Activated CD8-positive, alpha-beta T cell treated with anti-CD3 and anti-CD28 coated beads, Interleukin-2, amount 10 ng/mL, durations not matched to agents 7 days and 5 days (primary cell): ENCODE measurements around the gene UBALD2. TPM values are rescaled to one million over a fixed set of nuclear protein-coding genes. Genes with fewer than 3 reads are reported as not detected.

Experiments used
- ATAC-seq: fragments of 150-1000 bp; cut with Tn5 transposase; one replicate; pipeline ENCODE4 v1.10.0; 2021; ENCODE audit warnings: moderate library complexity
- CTCF ChIA-PET: fragments of 350-600 bp; sonication (Branson Sonifier 250); formaldehyde crosslinking; loops from one replicate; lab custom pipeline; 2021; ENCODE audit warnings: antibody characterized with exemption; lab: Charles Lee
- POLR2A ChIA-PET: fragments of 350-600 bp; sonication (Branson Sonifier 250); formaldehyde crosslinking; loops from one replicate; lab custom pipeline; 2021; ENCODE audit warnings: antibody characterized with exemption; lab: Charles Lee
- DNase-seq: peaks from one replicate; pipeline ENCODE4 v3.0.0-alpha.2; 2020
- H3K27ac Mint-ChIP-seq: one replicate; pipeline ENCODE4 v1.8.0; 2021; ENCODE audit warnings: mild to moderate bottlenecking, mixed read lengths
- H3K27me3 Mint-ChIP-seq: one replicate; pipeline ENCODE4 v1.8.0; 2021; ENCODE audit warnings: low read depth, mixed read lengths
- H3K36me3 Mint-ChIP-seq: one replicate; pipeline ENCODE4 v1.8.0; 2021; ENCODE audit warnings: low read depth, mixed read lengths
- H3K4me1 Mint-ChIP-seq: one replicate; pipeline ENCODE4 v1.8.0; 2021; ENCODE audit warnings: low read depth, mixed read lengths
- H3K4me3 Mint-ChIP-seq: one replicate; pipeline ENCODE4 v1.8.0; 2021; ENCODE audit warnings: mild to moderate bottlenecking, mixed read lengths
- H3K9me3 Mint-ChIP-seq: one replicate; pipeline ENCODE4 v1.8.0; 2022; ENCODE audit warnings: mixed read lengths; ENCODE audit not compliant: insufficient read depth
- total RNA-seq, 2 experiments: library from RNA; stranded (reverse); gene quantifications; one replicate each; pipeline ENCODE4 v1.2.3, GENCODE V29; 2021

Gene UBALD2
- total RNA-seq, 2 experiments from 2014 or later = 318 to 359 TPM

GRCh38 chr17:76278952-76279741, 14.0 kb downstream of the UBALD2 start:
- POLR2A ChIA-PET = interaction anchor here (0.5 to 3.2 kb wide), 14 partner anchors 7 to 265 kb away, joined by 3 to 22 read pairs (median 4); no protein-coding TSS in a partner anchor
- H3K9me3 Mint-ChIP-seq = no peaks in the 10 kb centered on the region
- peak overlapping the region; percentile 61 for H3K27ac Mint-ChIP-seq
- H3K36me3 Mint-ChIP-seq = no peaks in the 10 kb centered on the region
- ATAC-seq = peak; percentile 82
- CTCF ChIA-PET = interaction anchor here (0.5 to 5.9 kb wide), 77 partner anchors 8 to 401 kb away, joined by 3 to 222 read pairs (median 5); partner anchors contain the start of genes CDK3, EXOC7, FOXJ1 and UBALD2
- H3K27me3 Mint-ChIP-seq = no peaks in the 10 kb centered on the region
- H3K4me3 Mint-ChIP-seq = no peak overlapping the region
- peak; percentile 89 for DNase-seq
- H3K4me1 Mint-ChIP-seq = peaks cover 23% of the 10 kb centered on the region

GRCh38 chr17:76279742-76280287, 14.7 kb downstream of the UBALD2 start:
- H3K9me3 Mint-ChIP-seq = no peaks in the 10 kb centered on the region
- H3K4me1 Mint-ChIP-seq = peaks cover 17% of the 10 kb centered on the region
- H3K27ac Mint-ChIP-seq = peak overlapping the region; percentile 61
- DNase-seq (no peak), ATAC-seq (no peak)
- ChIA-PET POLR2A (interaction anchor here (0.5 to 3.2 kb wide), 13 partner anchors 8 to 266 kb away, joined by 3 to 22 read pairs (median 4); no protein-coding TSS in a partner anchor), CTCF (interaction anchor here (0.5 to 5.9 kb wide), 75 partner anchors 8 to 402 kb away, joined by 3 to 222 read pairs (median 5); partner anchors contain the start of genes CDK3, EXOC7, FOXJ1 and UBALD2)
- no peaks in the 10 kb centered on the region for H3K27me3 Mint-ChIP-seq
- H3K36me3 Mint-ChIP-seq = no peaks in the 10 kb centered on the region
- no peak overlapping the region for H3K4me3 Mint-ChIP-seq

DNA sequence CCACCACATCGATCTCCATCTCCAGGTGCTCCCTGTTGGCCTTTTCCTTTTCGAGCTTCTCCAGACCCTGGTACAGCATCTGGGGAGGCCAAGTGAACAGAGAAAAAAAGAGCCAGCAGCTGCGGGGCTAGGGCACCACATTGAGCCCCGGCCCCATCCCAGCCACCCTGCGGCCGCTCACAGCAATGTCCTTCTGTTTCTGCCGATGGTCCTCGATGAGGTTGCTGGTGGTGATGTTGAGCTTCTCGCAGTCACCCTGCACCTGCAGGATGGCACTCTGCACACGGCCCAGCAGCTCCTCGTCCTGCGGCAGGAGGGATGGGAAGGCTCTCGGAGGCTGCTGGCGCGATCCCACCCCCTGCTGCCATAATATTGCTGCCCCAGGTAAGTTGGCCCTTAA, 15.5 kb downstream of the UBALD2 start:
- ATAC-seq (no peak), DNase-seq (no peak)
- ChIA-PET CTCF (interaction anchor here (1.0 to 5.9 kb wide), 16 partner anchors 13 to 280 kb away, joined by 3 to 222 read pairs (median 14); partner anchors contain the start of genes CDK3, EXOC7 and UBALD2), POLR2A (interaction anchor here (0.7 to 3.2 kb wide), 5 partner anchors 9 to 160 kb away, joined by 3 to 22 read pairs (median 4); no protein-coding TSS in a partner anchor)
- no peaks in the 10 kb centered on the region for H3K27me3 Mint-ChIP-seq
- no peaks in the 10 kb centered on the region for H3K9me3 Mint-ChIP-seq
- H3K36me3 Mint-ChIP-seq = no peaks in the 10 kb centered on the region
- no peak overlapping the region for H3K4me3 Mint-ChIP-seq
- H3K27ac Mint-ChIP-seq = peak overlapping the region; percentile 34
- peaks cover 12% of the 10 kb centered on the region for H3K4me1 Mint-ChIP-seq

DNA sequence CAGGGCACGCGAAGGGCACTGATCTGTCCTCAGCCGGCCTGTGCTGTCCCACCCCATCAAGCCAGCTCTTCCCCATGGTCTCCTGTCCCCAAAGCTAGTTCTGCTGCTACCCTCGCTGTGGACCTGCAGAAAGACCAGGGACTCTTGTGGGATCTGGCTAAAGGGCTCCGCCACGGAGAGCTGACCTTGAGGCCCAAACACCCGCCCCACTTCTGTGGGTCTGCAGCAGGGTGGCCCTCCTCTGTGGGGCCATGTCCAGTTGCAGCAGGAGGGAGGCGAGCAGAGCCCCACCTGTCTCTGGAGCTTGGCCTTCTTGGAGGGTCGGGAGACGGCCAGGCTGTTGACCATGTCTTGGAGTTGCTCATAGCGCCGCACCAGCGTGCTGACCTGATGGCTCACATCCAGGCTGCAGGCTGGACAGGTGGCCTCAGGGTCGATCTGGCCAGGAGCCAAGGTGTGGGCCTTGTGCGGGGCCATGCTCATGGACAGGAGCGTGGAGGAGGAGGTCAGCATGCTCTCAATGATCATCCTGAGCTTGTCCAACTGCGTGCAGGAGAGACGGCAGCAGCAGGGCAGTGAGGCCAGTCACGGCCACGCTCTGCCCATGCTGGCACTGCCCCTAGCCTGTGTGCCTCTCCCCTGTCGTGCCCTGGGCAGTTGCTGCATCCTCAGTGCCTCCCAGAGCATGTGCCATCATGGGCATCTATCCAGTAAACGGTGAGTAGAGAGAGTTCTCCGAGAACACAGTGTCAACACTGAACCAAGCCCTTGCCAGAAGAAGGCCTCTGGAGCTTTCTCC, 16.6 kb downstream of the UBALD2 start:
- Mint-ChIP-seq H3K4me3 (no peak overlapping the region), H3K4me1 (peaks cover 7% of the 10 kb centered on the region), H3K27ac (no peak overlapping the region)

GRCh38 chr17:76292567-76292966, 27.4 kb downstream of the UBALD2 start:
- ATAC-seq = no peak
- no peaks in the 10 kb centered on the region for H3K4me1 Mint-ChIP-seq
- CTCF ChIA-PET = no interaction called here

More for the DNA sequence above, 16.6 kb downstream of the UBALD2 start:
- DNase-seq (no peak), ATAC-seq (no peak)
- Mint-ChIP-seq H3K9me3 (no peaks in the 10 kb centered on the region), H3K36me3 (no peaks in the 10 kb centered on the region), H3K27me3 (no peaks in the 10 kb centered on the region)
- CTCF ChIA-PET = interaction anchor here (1.7 to 5.9 kb wide), 4 partner anchors 35 to 267 kb away, joined by 7 to 222 read pairs (median 56); no protein-coding TSS in a partner anchor
- POLR2A ChIA-PET = interaction anchor here (1.4 kb wide), 1 partner anchor 9 kb away, joined by 5 read pairs; no protein-coding TSS in a partner anchor

GRCh38 chr17:76293106-76293505, 28.0 kb downstream of the UBALD2 start:
- ChIA-PET POLR2A (no interaction called here), CTCF (interaction anchor here (1.0 kb wide), 1 partner anchor 13 kb away, joined by 3 read pairs; no protein-coding TSS in a partner anchor)
- ATAC-seq = no peak
- DNase-seq = no peak
- H3K4me1 Mint-ChIP-seq = no peaks in the 10 kb centered on the region
- H3K4me3 Mint-ChIP-seq = no peak overlapping the region
- no peak overlapping the region for H3K27ac Mint-ChIP-seq
- H3K36me3 Mint-ChIP-seq = no peaks in the 10 kb centered on the region
- no peaks in the 10 kb centered on the region for H3K27me3 Mint-ChIP-seq
- no peaks in the 10 kb centered on the region for H3K9me3 Mint-ChIP-seq

More at GRCh38 chr17:76292567-76292966, 27.4 kb downstream of the UBALD2 start:
- H3K9me3 Mint-ChIP-seq = no peaks in the 10 kb centered on the region
- DNase-seq = no peak
- no peak overlapping the region for H3K27ac Mint-ChIP-seq
- H3K36me3 Mint-ChIP-seq = no peaks in the 10 kb centered on the region
- no peak overlapping the region for H3K4me3 Mint-ChIP-seq
- POLR2A ChIA-PET = no interaction called here
- no peaks in the 10 kb centered on the region for H3K27me3 Mint-ChIP-seq

- Mint-ChIP-seq H3K4me1 (peaks cover 4% of the 10 kb centered on the region), H3K27me3 (no peaks in the 10 kb centered on the region), H3K36me3 (no peaks in the 10 kb centered on the region), H3K4me3 (no peak overlapping the region), H3K9me3 (no peaks in the 10 kb centered on the region), H3K27ac (no peak overlapping the region)
- POLR2A ChIA-PET = no interaction called here
- CTCF ChIA-PET = interaction anchor here (1.0 to 1.6 kb wide), 3 partner anchors 17 to 225 kb away, joined by 3 to 6 read pairs (median 4); no protein-coding TSS in a partner anchor
- DNase-seq (no peak), ATAC-seq (no peak)
Observed at GRCh38 chr17:76296186-76296585, 31.0 kb downstream of the UBALD2 start.

- no peaks in the 10 kb centered on the region for H3K9me3 Mint-ChIP-seq
- no peak overlapping the region for H3K4me3 Mint-ChIP-seq
- H3K27me3 Mint-ChIP-seq = no peaks in the 10 kb centered on the region
Observed at GRCh38 chr17:76296889-76297288, 31.7 kb downstream of the UBALD2 start.

GRCh38 chr17:76297436-76297835, 32.3 kb downstream of the UBALD2 start:
- DNase-seq (no peak), ATAC-seq (no peak)
- Mint-ChIP-seq H3K27me3 (no peaks in the 10 kb centered on the region), H3K4me3 (no peak overlapping the region), H3K9me3 (no peaks in the 10 kb centered on the region), H3K27ac (no peak overlapping the region), H3K4me1 (peaks cover 4% of the 10 kb centered on the region), H3K36me3 (no peaks in the 10 kb centered on the region)
- ChIA-PET POLR2A (no interaction called here), CTCF (interaction anchor here (1.3 to 3.4 kb wide), 4 partner anchors 11 to 283 kb away, joined by 3 to 28 read pairs (median 4); no protein-coding TSS in a partner anchor)

More at GRCh38 chr17:76296889-76297288, 31.7 kb downstream of the UBALD2 start:
- no peak overlapping the region for H3K27ac Mint-ChIP-seq
- ATAC-seq = no peak
- H3K4me1 Mint-ChIP-seq = peaks cover 4% of the 10 kb centered on the region
- CTCF ChIA-PET = interaction anchor here (1.3 to 1.6 kb wide), 3 partner anchors 10 to 226 kb away, joined by 3 to 4 read pairs (median 3); no protein-coding TSS in a partner anchor
- DNase-seq = no peak
- H3K36me3 Mint-ChIP-seq = no peaks in the 10 kb centered on the region
- POLR2A ChIA-PET = no interaction called here

GRCh38 chr17:76304226-76305134, 39.3 kb downstream of the UBALD2 start:
- H3K27ac Mint-ChIP-seq = peak overlapping the region; percentile 62
- ChIA-PET CTCF (interaction anchor here (0.6 to 8.3 kb wide), 16 partner anchors 11 to 304 kb away, joined by 3 to 142 read pairs (median 4); partner anchors contain the start of genes PRPSAP1 and SPHK1), POLR2A (interaction anchor here (1.2 kb wide), 1 partner anchor 94 kb away, joined by 4 read pairs; no protein-coding TSS in a partner anchor)
- no peaks in the 10 kb centered on the region for H3K9me3 Mint-ChIP-seq
- no peak for ATAC-seq
- H3K36me3 Mint-ChIP-seq = peaks cover 2% of the 10 kb centered on the region
- H3K4me1 Mint-ChIP-seq = peaks cover 5% of the 10 kb centered on the region
- H3K4me3 Mint-ChIP-seq = no peak overlapping the region
- H3K27me3 Mint-ChIP-seq = no peaks in the 10 kb centered on the region
- no peak for DNase-seq
